Mesendoderm (in vitro differentiated cells): ENCODE data around the gene C10orf105.

Source experiments
- DNase-seq: peaks from one replicate; pipeline ENCODE4 v3.0.0; 2013
- H2AK5ac ChIP-seq: 2 replicates; pipeline ENCODE4 v1.6.1; 2013; ENCODE audit warnings: low read length, inconsistent platforms
- H2BK120ac ChIP-seq: 2 replicates; pipeline ENCODE4 v1.6.1; 2013; ENCODE audit warnings: low read depth, mild to moderate bottlenecking, low read length, moderate library complexity, mixed read lengths
- H2BK15ac ChIP-seq: replicated peaks from 2 replicates; pipeline ENCODE4 v1.6.1; 2013; ENCODE audit warnings: low read depth, mild to moderate bottlenecking, moderate library complexity
- H2BK5ac ChIP-seq: 2 replicates; pipeline ENCODE4 v1.6.1; 2013; ENCODE audit warnings: low read length, inconsistent platforms
- H3K18ac ChIP-seq: 2 replicates; pipeline ENCODE4 v1.6.1; 2013; ENCODE audit warnings: mild to moderate bottlenecking, low read length, mixed read lengths
- H3K23ac ChIP-seq: one replicate; pipeline ENCODE4 v1.6.1; 2013; ENCODE audit warnings: low read length
- H3K27ac ChIP-seq: 2 replicates; pipeline ENCODE4 v1.5.1; 2013; ENCODE audit warnings: low read depth, mild to moderate bottlenecking, inconsistent platforms, low read length, moderate library complexity
- H3K27me3 ChIP-seq: 2 replicates; pipeline ENCODE4 v1.6.1; 2013; ENCODE audit warnings: low read length, control low read depth, mild to moderate bottlenecking, inconsistent platforms; ENCODE audit not compliant: insufficient read depth, poor library complexity
- H3K36me3 ChIP-seq: 2 replicates; pipeline ENCODE4 v1.6.1; 2013; ENCODE audit warnings: low read length, inconsistent platforms; ENCODE audit not compliant: control insufficient read depth, insufficient read depth
- H3K4ac ChIP-seq: one replicate; pipeline ENCODE4 v1.6.1; 2013; ENCODE audit warnings: low read depth, mild to moderate bottlenecking, low read length, moderate library complexity
- H3K4me1 ChIP-seq: 2 replicates; pipeline ENCODE4 v1.6.1; 2013; ENCODE audit warnings: low read depth, low read length, inconsistent platforms; ENCODE audit not compliant: control insufficient read depth
- H3K4me2 ChIP-seq: 2 replicates; pipeline ENCODE4 v1.6.1; 2013; ENCODE audit warnings: low read length
- H3K4me3 ChIP-seq: 2 replicates; pipeline ENCODE4 v1.5.1; 2013; ENCODE audit warnings: mild to moderate bottlenecking, low read length
- H3K56ac ChIP-seq: one replicate; pipeline ENCODE4 v1.6.1; 2013; ENCODE audit warnings: low read length
- H3K79me1 ChIP-seq: 2 replicates; pipeline ENCODE4 v1.6.1; 2013; ENCODE audit warnings: low read length, inconsistent platforms
- H3K79me2 ChIP-seq: 2 replicates; pipeline ENCODE4 v1.6.1; 2013; ENCODE audit warnings: mild to moderate bottlenecking, low read length; ENCODE audit not compliant: control insufficient read depth, insufficient read depth
- H3K9ac ChIP-seq: 2 replicates; pipeline ENCODE4 v1.6.1; 2013; ENCODE audit warnings: low read length, inconsistent platforms
- H4K5ac ChIP-seq: one replicate; pipeline ENCODE4 v1.6.1; 2013; ENCODE audit warnings: low read length
- H4K8ac ChIP-seq: one replicate; pipeline ENCODE4 v1.6.1; 2013; ENCODE audit warnings: low read depth, mild to moderate bottlenecking, control low read depth, low read length, moderate library complexity
- WGBS: extraction: QIAGEN DNeasy Blood & Tissue Kit; methylation state at CpG from one replicate; pipeline ENCODE4 v1.1.7; 2013; ENCODE audit warnings: low lambda C conversion rate, missing lambda C conversion rate; ENCODE audit not compliant: insufficient coverage; ENCODE audit errors: extremely low coverage; 5-methylcytosine and 5-hydroxymethylcytosine counted together

Gene C10orf105

GRCh38 chr10:71684356-71685173, 35.0 kb downstream of the C10orf105 start:
- Histone ChIP-seq H3K4me1 (no peaks in the 10 kb centered on the region), H3K27me3 (no peaks in the 10 kb centered on the region), H3K4me2 (no peak overlapping the region), H3K36me3 (no peaks in the 10 kb centered on the region), H3K4me3 (no peak overlapping the region), H3K56ac (no peak overlapping the region), H3K9ac (no peak overlapping the region), H3K27ac (no peak overlapping the region), H3K18ac (no peak overlapping the region), H3K79me2 (no peaks in the 10 kb centered on the region), H3K4ac (no peak overlapping the region), H2BK5ac (no peak overlapping the region), H3K23ac (no peak overlapping the region), H4K8ac (no peak overlapping the region), H2AK5ac (no peak overlapping the region), H4K5ac (no peak overlapping the region), H2BK15ac (no peak overlapping the region), H3K79me1 (no peaks in the 10 kb centered on the region), H2BK120ac (no peak overlapping the region)
- WGBS: no CpG with 5 or more reads among the region's 7 CpGs
- peak; percentile 47 for DNase-seq

DNA sequence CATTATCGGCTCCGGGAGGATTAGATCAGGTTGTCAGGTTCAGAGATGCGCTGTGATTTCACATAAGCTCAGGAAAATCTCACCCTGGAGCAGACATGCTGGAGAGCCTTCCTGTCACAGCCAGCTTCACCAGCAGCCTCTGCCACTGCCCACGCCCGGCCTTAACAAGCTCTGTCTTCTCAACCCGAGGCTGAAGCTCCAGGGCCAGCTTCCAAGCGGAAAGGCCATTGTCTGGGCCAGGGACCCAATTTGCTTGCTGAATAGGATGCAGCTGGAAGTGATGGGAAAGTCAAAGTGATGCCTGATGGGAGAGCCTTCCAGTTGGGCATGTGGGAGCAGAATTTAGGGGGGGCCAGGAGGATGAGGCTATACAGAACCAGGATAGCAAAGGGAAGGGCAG, 36.3 kb downstream of the C10orf105 start:
- H2BK5ac ChIP-seq: no peak overlapping the region
- H3K27ac ChIP-seq: no peak overlapping the region
- H2BK120ac ChIP-seq: no peak overlapping the region
- no CpG with 5 or more reads among the region's 7 CpGs for WGBS
- no peak overlapping the region for H2BK15ac ChIP-seq
- no peak overlapping the region for H4K8ac ChIP-seq
- no peak overlapping the region for H2AK5ac ChIP-seq
- DNase-seq: no peak
- no peaks in the 10 kb centered on the region for H3K79me2 ChIP-seq
- H3K56ac ChIP-seq: no peak overlapping the region
- no peak overlapping the region for H3K4me3 ChIP-seq
- no peak overlapping the region for H3K18ac ChIP-seq
- no peaks in the 10 kb centered on the region for H3K79me1 ChIP-seq
- H3K36me3 ChIP-seq: no peaks in the 10 kb centered on the region
- no peaks in the 10 kb centered on the region for H3K27me3 ChIP-seq
- H3K4me1 ChIP-seq: no peaks in the 10 kb centered on the region
- no peak overlapping the region for H3K4me2 ChIP-seq
- H3K4ac ChIP-seq: no peak overlapping the region
- H4K5ac ChIP-seq: no peak overlapping the region
- H3K23ac ChIP-seq: no peak overlapping the region
- H3K9ac ChIP-seq: no peak overlapping the region

DNA sequence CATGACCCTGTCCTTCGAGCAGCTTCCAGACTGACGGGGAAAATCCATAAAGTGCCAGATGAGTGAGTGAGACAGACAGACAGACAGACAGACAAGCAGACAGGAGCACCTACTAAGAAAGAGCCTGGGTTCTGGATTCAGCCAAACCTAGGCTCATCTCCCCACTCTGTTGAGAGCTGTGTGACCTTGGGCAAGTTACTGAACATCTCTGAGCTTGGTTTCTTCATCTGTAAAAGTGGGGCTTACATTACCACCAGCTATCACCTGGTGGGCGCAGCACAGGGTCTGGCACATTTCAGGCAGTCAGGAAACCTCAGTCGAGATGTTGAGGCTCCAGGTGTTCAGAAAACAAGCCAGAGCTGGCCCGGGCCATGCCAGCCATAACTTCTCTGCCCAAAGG, 37.6 kb downstream of the C10orf105 start:
- no peak for DNase-seq
- Histone ChIP-seq H2AK5ac (no peak overlapping the region), H3K4me2 (no peak overlapping the region), H3K4me1 (no peaks in the 10 kb centered on the region), H3K56ac (no peak overlapping the region), H3K4ac (no peak overlapping the region), H2BK5ac (no peak overlapping the region), H3K9ac (no peak overlapping the region), H4K8ac (no peak overlapping the region), H2BK15ac (no peak overlapping the region), H2BK120ac (no peak overlapping the region), H3K23ac (no peak overlapping the region), H4K5ac (no peak overlapping the region), H3K36me3 (no peaks in the 10 kb centered on the region), H3K18ac (no peak overlapping the region), H3K4me3 (no peak overlapping the region), H3K79me1 (no peaks in the 10 kb centered on the region), H3K79me2 (no peaks in the 10 kb centered on the region), H3K27me3 (no peaks in the 10 kb centered on the region), H3K27ac (no peak overlapping the region)
- WGBS: no CpG with 5 or more reads among the region's 5 CpGs

GRCh38 chr10:71679425-71679824, 40.2 kb downstream of the C10orf105 start:
- no peaks in the 10 kb centered on the region for H3K36me3 ChIP-seq
- peak overlapping the region; percentile 24 for H3K23ac ChIP-seq
- H3K9ac ChIP-seq: no peak overlapping the region
- H4K5ac ChIP-seq: no peak overlapping the region
- H3K4me2 ChIP-seq: no peak overlapping the region
- H3K27me3 ChIP-seq: no peaks in the 10 kb centered on the region
- no peaks in the 10 kb centered on the region for H3K79me1 ChIP-seq
- WGBS: no CpG with 5 or more reads among the region's 9 CpGs
- H2BK120ac ChIP-seq: no peak overlapping the region
- no peak overlapping the region for H4K8ac ChIP-seq
- no peak for DNase-seq
- H3K4me1 ChIP-seq: no peaks in the 10 kb centered on the region
- no peak overlapping the region for H3K4me3 ChIP-seq
- H2BK15ac ChIP-seq: no peak overlapping the region
- no peak overlapping the region for H3K27ac ChIP-seq
- H2BK5ac ChIP-seq: no peak overlapping the region
- no peaks in the 10 kb centered on the region for H3K79me2 ChIP-seq
- no peak overlapping the region for H3K4ac ChIP-seq
- H3K18ac ChIP-seq: no peak overlapping the region
- H2AK5ac ChIP-seq: no peak overlapping the region
- H3K56ac ChIP-seq: no peak overlapping the region

DNA sequence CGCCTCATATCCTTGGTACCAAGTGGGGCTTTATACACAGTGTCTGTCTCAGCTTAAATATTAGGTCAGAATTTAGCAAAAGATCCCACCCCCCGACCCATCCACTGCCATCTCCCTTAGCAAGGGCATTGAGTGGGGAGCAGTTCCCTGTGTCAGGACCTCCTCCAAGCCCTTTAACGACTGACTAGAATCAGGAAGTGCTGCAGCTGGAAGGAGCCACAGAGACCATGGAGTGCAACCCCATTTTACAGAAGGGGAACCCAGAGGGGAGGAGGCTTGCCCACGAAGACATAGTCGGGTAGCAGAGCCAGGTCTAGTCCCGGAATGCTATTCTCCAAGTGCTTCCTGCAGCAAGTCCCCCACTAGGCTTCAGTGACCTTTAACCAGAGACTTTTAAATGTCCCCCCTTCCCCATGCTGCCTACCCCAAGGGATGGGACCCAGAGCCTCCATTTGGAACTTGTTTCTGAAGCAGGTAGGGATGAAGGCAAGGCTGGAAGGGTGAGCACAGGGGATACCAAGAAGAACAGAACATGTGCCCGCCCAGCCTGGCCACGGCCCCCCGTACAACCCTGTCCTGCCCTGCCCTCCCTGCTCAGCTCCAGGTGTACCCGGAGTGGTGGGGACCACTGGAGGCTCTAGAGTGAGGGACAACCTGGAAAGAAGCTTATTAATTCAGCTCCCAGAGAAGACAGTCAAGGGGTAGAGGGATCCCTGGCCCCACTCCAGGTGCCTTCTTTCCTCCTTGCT, 41.3 kb downstream of the C10orf105 start:
- no peak overlapping the region for H3K18ac ChIP-seq
- no CpG with 5 or more reads among the region's 10 CpGs for WGBS

More for the DNA sequence above, 41.3 kb downstream of the C10orf105 start:
- Histone ChIP-seq H2BK5ac (no peak overlapping the region), H4K5ac (no peak overlapping the region), H3K56ac (no peak overlapping the region), H3K27ac (no peak overlapping the region), H3K4me1 (no peaks in the 10 kb centered on the region), H3K36me3 (no peaks in the 10 kb centered on the region), H3K27me3 (no peaks in the 10 kb centered on the region), H4K8ac (no peak overlapping the region), H3K23ac (no peak overlapping the region), H3K4me2 (no peak overlapping the region), H3K79me1 (no peaks in the 10 kb centered on the region), H2BK15ac (no peak overlapping the region), H3K9ac (no peak overlapping the region), H3K4ac (no peak overlapping the region), H2BK120ac (no peak overlapping the region), H3K4me3 (no peak overlapping the region), H2AK5ac (no peak overlapping the region), H3K79me2 (no peaks in the 10 kb centered on the region)
- DNase-seq: no peak
